ENCODE results near the gene BACE1-AS. TPM values are rescaled to one million over a fixed set of nuclear protein-coding genes. Genes with fewer than 3 reads are reported as not detected.

BACE1-AS gene
- total and polyA plus RNA-seq, 2 of the 8 experiments (the other 6 are each of a cell fraction or from before 2014, with no cell fraction given), result 14.9 to 17.4 TPM

DNA sequence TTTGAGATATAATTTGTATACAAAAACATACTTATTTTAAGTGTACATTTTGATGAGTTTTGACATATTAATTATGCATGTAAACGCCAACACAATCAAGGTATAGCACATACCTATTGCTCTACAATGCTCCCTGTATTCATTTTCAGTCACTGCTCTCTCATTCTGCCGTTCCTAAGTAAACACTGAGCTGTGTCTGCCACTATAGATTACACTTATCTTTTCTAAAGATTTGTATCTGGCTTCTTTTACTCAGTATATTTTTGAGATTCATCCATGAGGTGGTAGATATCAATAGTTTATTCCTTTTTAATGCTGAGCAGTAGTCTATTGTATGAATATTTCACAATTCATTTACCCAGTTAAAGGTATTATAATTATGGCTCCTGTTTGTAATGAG is 25.4 kb upstream of the BACE1-AS start:
- no peak overlapping the region for H3K14ac ChIP-seq (ENCODE audit: insufficient read length)
- no peak overlapping the region for H3K23ac ChIP-seq (ENCODE audit: insufficient read length)
- no peaks in the 10 kb centered on the region for H3K79me2 ChIP-seq (ENCODE audit: control insufficient read depth in 1 of 2, insufficient read depth in 2 of 2, low read length in 2 of 2)
- H3K4me1 ChIP-seq (replicated peaks in 1 of 4; ENCODE audit: control insufficient read depth in 3 of 4, insufficient read depth in 4 of 4, low read length in 3 of 4), result no peaks in the 10 kb centered on the region
- no peak overlapping the region for H3K4me3 ChIP-seq (ENCODE audit: extremely low read depth in 1 of 4, insufficient read depth in 2 of 4, low read depth in 3 of 4, low read length in 4 of 4)
- H2BK5ac ChIP-seq (ENCODE audit: low read depth, low read length), result no peak overlapping the region
- no peaks in the 10 kb centered on the region for H4K20me1 ChIP-seq (replicated peaks in 1 of 2; ENCODE audit: control insufficient read depth in 1 of 2, insufficient read depth in 2 of 2, low read length in 2 of 2)
- H3K27ac ChIP-seq (ENCODE audit: low read depth, low read length), result no peak overlapping the region
- H3K23me2 ChIP-seq (ENCODE audit: low read depth, low read length), result no peaks in the 10 kb centered on the region
- no peak overlapping the region for H2AFZ ChIP-seq (ENCODE audit: low read length)
- H2BK12ac ChIP-seq (ENCODE audit: low read depth, low read length), result no peak overlapping the region
- no peak for DNase-seq (ENCODE audit: low read depth in 1 of 2, low spot score in 2 of 2)
- CTCF ChIA-PET (ENCODE audit: partially characterized antibody), result interaction anchor here (0.8 kb wide), 1 partner anchor 22 kb away, joined by 3 read pairs; no protein-coding TSS in a partner anchor
- no peak overlapping the region for H3K18ac ChIP-seq (ENCODE audit: extremely low read depth, low read length)
- H4K8ac ChIP-seq (ENCODE audit: extremely low read depth, insufficient read depth, low read length), result no peak overlapping the region
- POLR2A ChIA-PET (ENCODE audit: partially characterized antibody), result no interaction called here
- no peak overlapping the region for H3K4ac ChIP-seq (replicated peaks; ENCODE audit: insufficient read length, low read depth, low read length)
- H3K4me2 ChIP-seq (ENCODE audit: insufficient read depth in 1 of 2, low read depth in 2 of 2, low read length in 2 of 2), result no peak overlapping the region
- no peak overlapping the region for H2AK5ac ChIP-seq (ENCODE audit: low read depth, low read length)
- H2BK20ac ChIP-seq (ENCODE audit: low read length), result no peak overlapping the region
- TF ChIP-seq EP300 (IDR thresholded peaks at IDR 0.05; ENCODE audit: borderline replicate concordance in 1 of 2, low read depth in 2 of 2, low read length in 2 of 2), result no peak
- no peak for TF ChIP-seq KDM1A (IDR thresholded peaks at IDR 0.05; ENCODE audit: borderline replicate concordance, low read length)
- no peak for TF ChIP-seq TAF1 (IDR thresholded peaks at IDR 0.05; ENCODE audit: low read depth, low read length)
- no peak for TF ChIP-seq TBP (IDR thresholded peaks at IDR 0.05; ENCODE audit: low read depth, low read length)
- TF ChIP-seq YY1 (IDR thresholded peaks at IDR 0.05; ENCODE audit: low read depth, low read length), result no peak
- no peak overlapping the region for H3K56ac ChIP-seq (replicated peaks; ENCODE audit: insufficient read length, low read depth, low read length)
- H4K91ac ChIP-seq (replicated peaks; ENCODE audit: insufficient read length, low read length), result no peak overlapping the region
- H3K27me3 ChIP-seq (replicated peaks in 1 of 4; ENCODE audit: control insufficient read depth in 3 of 4, extremely low read depth in 1 of 4, insufficient read depth in 3 of 4, low read length in 3 of 4), result no peaks in the 10 kb centered on the region
- H3K9me3 ChIP-seq (ENCODE audit: insufficient read depth in 2 of 2, low read depth in 1 of 2, low read length in 1 of 2), result no peaks in the 10 kb centered on the region; a peak in 1 of 4 replicates
- H3K9ac ChIP-seq (replicated peaks in 1 of 4; ENCODE audit: extremely low read depth in 1 of 4, low read depth in 3 of 4, low read length in 3 of 4), result no peak overlapping the region
- no peaks in the 10 kb centered on the region for H3K79me1 ChIP-seq (ENCODE audit: low read depth, low read length)
- 92% methylated on average over 2 of the region's 2 CpGs; no CpG with 5 or more reads in 1 of the 2 experiments for WGBS, 2 experiments (ENCODE audit: extremely low coverage in 1 of 2, insufficient coverage in 1 of 2, insufficient read length in 1 of 2, insufficient replicate concordance in 2 of 2, low coverage in 1 of 2, low lambda C conversion rate in 2 of 2, missing lambda C conversion rate in 1 of 2)
- H4K5ac ChIP-seq (ENCODE audit: insufficient read length, low read depth, low read length), result no peak overlapping the region
- no peak overlapping the region for H2BK120ac ChIP-seq (replicated peaks; ENCODE audit: low read depth, low read length)
- no peak for FAIRE-seq
- H2BK15ac ChIP-seq (ENCODE audit: low read length), result no peak overlapping the region
- H3K36me3 ChIP-seq (ENCODE audit: control insufficient read depth in 2 of 4, insufficient read depth in 4 of 4, low read length in 3 of 4), result peaks cover 0 to 4% (median 1%) of the 10 kb centered on the region in 4 experiments; a peak in 3 of 8 replicates
